MM.1S (cell line): ENCODE data around the gene ZNF280D.

Experiments
- DNase-seq: peaks from one replicate; pipeline ENCODE4 v3.0.0-alpha.2; 2015
- H2AFZ ChIP-seq: fragments of 300-600 bp; sonication (generic); 2 replicates; pipeline ENCODE4 v1.6.0; 2016; ENCODE audit warnings: antibody characterized with exemption, low read length
- H3F3A ChIP-seq: fragments of 300-600 bp; sonication (generic); 2 replicates; pipeline ENCODE4 v1.6.1; 2016; ENCODE audit warnings: mild to moderate bottlenecking, antibody characterized with exemption, low read length, moderate library complexity, mixed read lengths; ENCODE audit not compliant: insufficient read depth
- H3K27ac ChIP-seq: fragments of 300-600 bp; sonication (generic); 2 replicates; pipeline ENCODE4 v1.5.1; 2016; ENCODE audit warnings: mild to moderate bottlenecking, low read length
- H3K27me3 ChIP-seq: fragments of 300-600 bp; sonication (generic); replicated peaks from 2 replicates; pipeline ENCODE4 v1.6.0; 2016; ENCODE audit warnings: low read length; ENCODE audit not compliant: insufficient read depth
- H3K36me3 ChIP-seq: fragments of 300-600 bp; sonication (generic); replicated peaks from 2 replicates; pipeline ENCODE4 v1.6.1; 2016; ENCODE audit warnings: mild to moderate bottlenecking, low read length, mixed read lengths; ENCODE audit not compliant: insufficient read depth
- H3K4me1 ChIP-seq: fragments of 300-600 bp; sonication (generic); 2 replicates; pipeline ENCODE4 v1.6.1; 2016; ENCODE audit warnings: low read length, mixed read lengths
- H3K4me2 ChIP-seq: fragments of 300-600 bp; sonication (generic); 2 replicates; pipeline ENCODE4 v1.6.0; 2016; ENCODE audit warnings: low read depth, low read length
- H3K4me3 ChIP-seq: fragments of 300-600 bp; sonication (generic); 2 replicates; pipeline ENCODE4 v1.5.1; 2016; ENCODE audit warnings: low read length, mixed read lengths
- H3K79me2 ChIP-seq: fragments of 300-600 bp; sonication (generic); 2 replicates; pipeline ENCODE4 v1.6.1; 2016; ENCODE audit warnings: mixed run types, low read length, mixed read lengths
- H3K9ac ChIP-seq: fragments of 300-600 bp; sonication (generic); 2 replicates; pipeline ENCODE4 v1.6.1; 2016; ENCODE audit warnings: low read length, mixed read lengths
- H3K9me2 ChIP-seq: fragments of 300-600 bp; sonication (generic); replicated peaks from 2 replicates; pipeline ENCODE4 v1.6.1; 2016; ENCODE audit warnings: mild to moderate bottlenecking, low read length, mixed read lengths; ENCODE audit not compliant: insufficient read depth
- H3K9me3 ChIP-seq: fragments of 300-600 bp; sonication (generic); replicated peaks from 2 replicates; pipeline ENCODE4 v1.6.1; 2016; ENCODE audit warnings: mild to moderate bottlenecking, low read length, mixed read lengths; ENCODE audit not compliant: insufficient read depth
- H4K20me1 ChIP-seq: fragments of 300-600 bp; sonication (generic); 2 replicates; pipeline ENCODE4 v1.6.1; 2016; ENCODE audit warnings: mild to moderate bottlenecking, low read length, moderate library complexity, mixed read lengths; ENCODE audit not compliant: insufficient read depth
- EZH2 ChIP-seq: fragments of 300-600 bp; sonication (generic); optimal IDR thresholded peaks from 2 replicates; pipeline ENCODE3; 2017; ENCODE audit warnings: low read depth, mild to moderate bottlenecking, antibody characterized with exemption, low read length, mixed read lengths
- EZH2phosphoT487 ChIP-seq: fragments of 300-600 bp; sonication (generic); IDR thresholded peaks from 2 replicates; pipeline ENCODE4 v1.6.1; 2018; ENCODE audit warnings: antibody characterized with exemption, low read length
- TF ChIP-seq, protein P1 (sequence below): fragments of 300-600 bp; sonication (generic); IDR thresholded peaks from 2 replicates; pipeline ENCODE4 v1.5.1; 2016; ENCODE audit warnings: antibody characterized with exemption, low read length, mixed read lengths

ZNF280D gene

DNA sequence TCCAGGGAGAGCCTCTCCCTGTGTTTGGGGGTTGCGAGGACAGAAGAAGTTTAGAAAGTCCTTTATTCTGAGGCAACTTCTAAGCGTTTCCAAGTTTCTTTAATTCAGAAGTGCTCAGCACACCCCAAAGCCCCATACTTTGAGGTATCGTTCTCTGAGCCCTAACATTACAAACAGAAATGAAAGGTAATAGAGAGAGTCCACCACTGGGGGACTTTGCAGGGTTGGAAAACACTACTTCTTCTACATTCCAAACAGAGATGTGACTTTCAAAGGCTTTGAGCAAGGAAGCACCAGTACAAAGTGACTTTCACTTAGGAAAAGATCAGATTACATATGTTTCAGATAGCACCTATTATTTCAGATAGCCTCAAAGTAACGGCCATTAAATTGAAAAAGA lies 6.2 kb upstream of the ZNF280D start:
- TF ChIP-seq, protein P1, sequence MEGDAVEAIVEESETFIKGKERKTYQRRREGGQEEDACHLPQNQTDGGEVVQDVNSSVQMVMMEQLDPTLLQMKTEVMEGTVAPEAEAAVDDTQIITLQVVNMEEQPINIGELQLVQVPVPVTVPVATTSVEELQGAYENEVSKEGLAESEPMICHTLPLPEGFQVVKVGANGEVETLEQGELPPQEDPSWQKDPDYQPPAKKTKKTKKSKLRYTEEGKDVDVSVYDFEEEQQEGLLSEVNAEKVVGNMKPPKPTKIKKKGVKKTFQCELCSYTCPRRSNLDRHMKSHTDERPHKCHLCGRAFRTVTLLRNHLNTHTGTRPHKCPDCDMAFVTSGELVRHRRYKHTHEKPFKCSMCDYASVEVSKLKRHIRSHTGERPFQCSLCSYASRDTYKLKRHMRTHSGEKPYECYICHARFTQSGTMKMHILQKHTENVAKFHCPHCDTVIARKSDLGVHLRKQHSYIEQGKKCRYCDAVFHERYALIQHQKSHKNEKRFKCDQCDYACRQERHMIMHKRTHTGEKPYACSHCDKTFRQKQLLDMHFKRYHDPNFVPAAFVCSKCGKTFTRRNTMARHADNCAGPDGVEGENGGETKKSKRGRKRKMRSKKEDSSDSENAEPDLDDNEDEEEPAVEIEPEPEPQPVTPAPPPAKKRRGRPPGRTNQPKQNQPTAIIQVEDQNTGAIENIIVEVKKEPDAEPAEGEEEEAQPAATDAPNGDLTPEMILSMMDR = no peak
- TF ChIP-seq EZH2phosphoT487 (no peak), EZH2 (no peak)
- no peaks in the 10 kb centered on the region for H3K9me2 ChIP-seq
- H2AFZ ChIP-seq = no peak overlapping the region
- no peak overlapping the region for H3K4me2 ChIP-seq
- H3K4me3 ChIP-seq = no peak overlapping the region
- H3K27me3 ChIP-seq = no peaks in the 10 kb centered on the region
- no peak overlapping the region for H3K27ac ChIP-seq
- no peaks in the 10 kb centered on the region for H4K20me1 ChIP-seq
- H3K79me2 ChIP-seq = no peaks in the 10 kb centered on the region
- no peak overlapping the region for H3K9ac ChIP-seq
- no peaks in the 10 kb centered on the region for H3K9me3 ChIP-seq
- H3F3A ChIP-seq = no peaks in the 10 kb centered on the region
- no peak for DNase-seq
- H3K36me3 ChIP-seq = no peaks in the 10 kb centered on the region
- no peaks in the 10 kb centered on the region for H3K4me1 ChIP-seq

DNA sequence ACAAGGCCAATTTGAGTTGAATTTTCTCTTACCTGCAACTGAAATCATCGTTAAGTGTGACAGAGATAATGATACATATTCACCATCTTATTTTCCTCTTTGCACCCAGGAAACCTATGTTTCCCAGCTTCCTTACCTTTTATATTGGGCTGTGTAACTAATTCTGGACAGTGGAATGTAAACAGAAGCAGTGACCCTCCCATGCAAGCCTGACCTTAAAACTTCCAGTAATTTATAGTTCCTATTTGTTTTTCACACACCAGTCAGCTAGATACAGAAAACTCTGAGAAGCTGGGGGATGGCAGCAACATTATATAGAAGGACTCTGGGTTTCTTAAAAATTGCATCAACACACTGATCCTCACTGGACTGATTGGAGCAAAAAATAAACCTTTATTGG lies 4.5 kb upstream of the ZNF280D start:
- Histone ChIP-seq H3K27me3 (no peaks in the 10 kb centered on the region), H3K4me1 (0 out of 2 replicates have a peak, but pooled peaks cover 4% of the 10 kb centered on the region)

DNA sequence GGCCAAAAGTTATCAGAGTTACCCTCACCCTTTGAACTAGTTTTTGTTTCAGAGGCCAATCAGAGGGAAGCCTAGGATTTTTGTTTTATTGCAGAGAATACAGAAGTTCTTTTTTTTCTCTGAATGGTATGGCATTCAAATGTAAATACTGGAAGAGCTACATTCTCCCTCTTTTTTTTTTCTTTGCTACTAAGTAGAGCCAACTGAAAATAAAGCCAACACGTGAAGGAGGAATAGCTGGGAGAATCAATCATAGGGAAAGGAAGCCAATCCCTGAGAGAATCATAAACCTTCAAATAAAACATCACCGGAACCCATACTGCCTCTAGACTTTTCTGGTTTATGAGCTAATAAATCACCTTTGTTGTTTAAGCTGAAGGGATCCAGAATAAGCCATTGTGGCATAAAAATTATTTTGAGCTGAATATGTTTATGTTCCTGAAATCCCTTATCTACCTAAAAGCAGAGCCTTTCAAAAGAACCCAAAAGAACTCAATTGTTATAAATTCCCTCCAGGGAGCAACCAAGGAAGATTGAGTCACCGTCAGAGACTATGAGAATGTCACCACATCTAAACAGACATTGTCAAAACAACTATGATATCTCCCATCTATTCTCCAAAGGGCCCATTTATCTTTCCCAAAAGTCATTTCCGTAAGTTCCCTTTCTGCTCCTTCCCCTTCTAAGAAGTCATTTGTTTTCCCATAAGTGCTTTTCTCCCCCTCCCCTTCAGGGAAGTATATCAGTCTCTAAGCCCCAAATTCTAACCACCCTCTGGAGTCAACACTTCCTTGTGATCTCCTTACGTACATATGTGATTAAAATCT lies 3.8 kb upstream of the ZNF280D start:
- Histone ChIP-seq H3K27me3 (no peaks in the 10 kb centered on the region), H3K9ac (no peak overlapping the region), H3K27ac (no peak overlapping the region), H3K4me2 (no peak overlapping the region), H3K4me3 (no peak overlapping the region), H2AFZ (no peak overlapping the region), H3K9me2 (no peaks in the 10 kb centered on the region), H3K4me1 (peaks cover 6% of the 10 kb centered on the region; the same call in 1 of the 2 replicates), H3K79me2 (peaks cover 9% of the 10 kb centered on the region), H3F3A (peaks cover 8% of the 10 kb centered on the region; the same call in 1 of the 2 replicates), H3K36me3 (no peaks in the 10 kb centered on the region), H4K20me1 (no peaks in the 10 kb centered on the region), H3K9me3 (no peaks in the 10 kb centered on the region)
- no peak for DNase-seq
- TF ChIP-seq EZH2phosphoT487 (no peak), EZH2 (no peak)
- TF ChIP-seq, protein P1 = no peak

More for the DNA sequence above, 4.5 kb upstream of the ZNF280D start:
- Histone ChIP-seq H3K4me2 (no peak overlapping the region), H3K9me2 (no peaks in the 10 kb centered on the region), H2AFZ (no peak overlapping the region), H3K27ac (no peak overlapping the region), H3K4me3 (no peak overlapping the region), H3K79me2 (peaks cover 2% of the 10 kb centered on the region), H3K9me3 (no peaks in the 10 kb centered on the region), H4K20me1 (no peaks in the 10 kb centered on the region), H3K36me3 (no peaks in the 10 kb centered on the region), H3K9ac (no peak overlapping the region), H3F3A (peaks cover 8% of the 10 kb centered on the region; the same call in 1 of the 2 replicates)
- TF ChIP-seq EZH2 (no peak), EZH2phosphoT487 (no peak)
- TF ChIP-seq, protein P1 = no peak
- DNase-seq = no peak
